ENCODE measurements around the gene DCTN4. TPM values are rescaled to one million over a fixed set of nuclear protein-coding genes. Genes with fewer than 3 reads are reported as not detected.
A peak's percentile ranks its signal among the peaks of the same experiment; 100 is the strongest.

Gene DCTN4
- total RNA-seq, 1 donor from 2014 or later, result 28.1 TPM

GRCh38 chr5:150660108-150660831 lies 98.5 kb downstream of the DCTN4 start:
- H3K4me1 ChIP-seq, result peaks cover 16 to 35% of the 10 kb centered on the region in 2 donors
- no peak overlapping the region for H3K4me3 ChIP-seq
- intact Hi-C loops (cut with DNase I), result no loop called here
- no peaks in the 10 kb centered on the region for H3K9me3 ChIP-seq
- H3K27me3 ChIP-seq, result no peaks in the 10 kb centered on the region
- peak overlapping the region; percentile 85 to 90 for H3K27ac ChIP-seq
- no peaks in the 10 kb centered on the region for H3K36me3 ChIP-seq
- DNase-seq (ENCODE audit: low spot score in 2 of 2), result peak in 1 of 2 donors; percentile 64
- no peak for TF ChIP-seq CTCF (IDR thresholded peaks at IDR 0.05)

- H3K4me1 ChIP-seq, result peaks cover 16 to 35% of the 10 kb centered on the region in 2 donors
- H3K4me3 ChIP-seq, result no peak overlapping the region
- no peak for TF ChIP-seq CTCF (IDR thresholded peaks at IDR 0.05)
- no peaks in the 10 kb centered on the region for H3K9me3 ChIP-seq
- peak overlapping the region; percentile 85 to 90 for H3K27ac ChIP-seq
- peaks cover 0 to under 1% of the 10 kb centered on the region in 2 donors for H3K36me3 ChIP-seq
- DNase-seq (ENCODE audit: low spot score in 2 of 2), result peak in 1 of 2 donors; percentile 64
- intact Hi-C loops (cut with DNase I), result loop anchor here (5.0 kb wide), 1 partner anchor 43 kb away; the partner anchor contains the start of gene RBM22
- no peaks in the 10 kb centered on the region for H3K27me3 ChIP-seq
Observed at GRCh38 chr5:150659360-150660107, 99.3 kb downstream of the DCTN4 start.

- H3K27me3 ChIP-seq, result no peaks in the 10 kb centered on the region
- peak in 1 of 2 donors; percentile 43 for DNase-seq (ENCODE audit: low spot score in 2 of 2)
- H3K36me3 ChIP-seq, result peaks cover 0 to 8% of the 10 kb centered on the region in 2 donors
- peak overlapping the region; percentile 85 to 90 for H3K27ac ChIP-seq
- intact Hi-C loops (cut with DNase I), result loop anchor here (5.0 kb wide), 1 partner anchor 44 kb away; the partner anchor contains the start of gene RBM22
- no peak overlapping the region for H3K4me3 ChIP-seq
- no peaks in the 10 kb centered on the region for H3K9me3 ChIP-seq
- no peak for TF ChIP-seq CTCF (IDR thresholded peaks at IDR 0.05)
- peaks cover 16 to 35% of the 10 kb centered on the region in 2 donors for H3K4me1 ChIP-seq
Observed at GRCh38 chr5:150658699-150659265, 100.0 kb downstream of the DCTN4 start.

Other genes starting within 250 kb of the DCTN4 start
- 128 TPM for gene SYNPO, start 118.4 kb downstream of the DCTN4 start, total RNA-seq
- 1.1 TPM for gene MYOZ3, start 97.8 kb downstream of the DCTN4 start, total RNA-seq
- gene RBM22, start 58.0 kb downstream of the DCTN4 start, total RNA-seq, result 45.3 TPM
- gene SMIM3, start 19.7 kb upstream of the DCTN4 start, total RNA-seq, result 52.4 TPM
- gene IRGM, start 87.5 kb upstream of the DCTN4 start, total RNA-seq, result not detected
- 2.9 TPM for gene ZNF300, start 146.0 kb upstream of the DCTN4 start, total RNA-seq

Measured in ascending aorta (tissue), 2 donors.